ENCODE data around the gene VEPH1. TPM values are rescaled to one million over a fixed set of nuclear protein-coding genes. Genes with fewer than 3 reads are reported as not detected.

The VEPH1 gene
- polyA plus RNA-seq, 1 donor (not counting 4 experiments of a cell fraction or from before 2014, with no cell fraction given) = 0.21 TPM

GRCh38 chr3:157225001-157225400 lies 278.2 kb downstream of the VEPH1 start:
- dilution Hi-C loops (cut with MboI; ENCODE audit: extremely low pct_ligation_motif_present, low sequenced_read_pairs) = no loop called here
- TF ChIP-seq CTCF (optimal IDR thresholded peaks at IDR 0.05 in 1 of 3, IDR thresholded peaks at IDR 0.05 in 1 of 3, conservative IDR thresholded peaks at IDR 0.05 in 1 of 3; ENCODE audit: extremely low read depth in 1 of 3, insufficient read depth in 2 of 3, low read length in 3 of 3) = no peak
- TF ChIP-seq EZH2 (IDR thresholded peaks at IDR 0.05; ENCODE audit: low read length) = no peak
- H4K20me1 ChIP-seq (ENCODE audit: control insufficient read depth, extremely low read depth, insufficient read depth, low read length) = no peaks in the 10 kb centered on the region
- no peak for DNase-seq (ENCODE audit: low read depth, low spot score)
- H3K27ac ChIP-seq (ENCODE audit: control insufficient read depth, insufficient read depth, low read length) = no peak overlapping the region
- H3K27me3 ChIP-seq (ENCODE audit: control insufficient read depth, extremely low read depth, insufficient read depth, low read length) = no peaks in the 10 kb centered on the region
- H2AFZ ChIP-seq (ENCODE audit: control insufficient read depth, low read length) = no peak overlapping the region
- no peaks in the 10 kb centered on the region for H3K9me1 ChIP-seq (ENCODE audit: control insufficient read depth, extremely low read depth, insufficient read depth, low read length)
- no peak overlapping the region for H3K4me3 ChIP-seq (ENCODE audit: control insufficient read depth in 2 of 3, extremely low read depth in 1 of 3, insufficient read depth in 2 of 3, low read depth in 1 of 3, low read length in 3 of 3)
- no peaks in the 10 kb centered on the region for H3K9me3 ChIP-seq (ENCODE audit: control insufficient read depth, low read depth, low read length)
- H3K36me3 ChIP-seq (ENCODE audit: control insufficient read depth in 2 of 2, extremely low read depth in 1 of 2, insufficient read depth in 2 of 2, low read length in 2 of 2) = no peaks in the 10 kb centered on the region
- no peaks in the 10 kb centered on the region for H3K79me2 ChIP-seq (ENCODE audit: control insufficient read depth, insufficient read depth, low read length)
- H3K9ac ChIP-seq (ENCODE audit: control insufficient read depth, extremely low read depth, insufficient read depth, low read length) = no peak overlapping the region
- no peak for FAIRE-seq
- no peaks in the 10 kb centered on the region for H3K4me1 ChIP-seq (ENCODE audit: control insufficient read depth, extremely low read depth, insufficient read depth, low read length)
- no peak overlapping the region for H3K4me2 ChIP-seq (ENCODE audit: control insufficient read depth, extremely low read depth, insufficient read depth, low read depth, low read length)

- Histone ChIP-seq H3K9me3 (ENCODE audit: control insufficient read depth, low read depth, low read length) (no peaks in the 10 kb centered on the region), H3K79me2 (ENCODE audit: control insufficient read depth, insufficient read depth, low read length) (no peaks in the 10 kb centered on the region), H3K27ac (ENCODE audit: control insufficient read depth, insufficient read depth, low read length) (no peak overlapping the region), H3K27me3 (ENCODE audit: control insufficient read depth, extremely low read depth, insufficient read depth, low read length) (no peaks in the 10 kb centered on the region), H3K4me1 (ENCODE audit: control insufficient read depth, extremely low read depth, insufficient read depth, low read length) (no peaks in the 10 kb centered on the region), H3K4me2 (ENCODE audit: control insufficient read depth, extremely low read depth, insufficient read depth, low read depth, low read length) (no peak overlapping the region), H3K9me1 (ENCODE audit: control insufficient read depth, extremely low read depth, insufficient read depth, low read length) (no peaks in the 10 kb centered on the region), H2AFZ (ENCODE audit: control insufficient read depth, low read length) (no peak overlapping the region), H3K4me3 (ENCODE audit: control insufficient read depth in 2 of 3, extremely low read depth in 1 of 3, insufficient read depth in 2 of 3, low read depth in 1 of 3, low read length in 3 of 3) (no peak overlapping the region), H3K9ac (ENCODE audit: control insufficient read depth, extremely low read depth, insufficient read depth, low read length) (no peak overlapping the region), H3K36me3 (ENCODE audit: control insufficient read depth in 2 of 2, extremely low read depth in 1 of 2, insufficient read depth in 2 of 2, low read length in 2 of 2) (no peaks in the 10 kb centered on the region), H4K20me1 (ENCODE audit: control insufficient read depth, extremely low read depth, insufficient read depth, low read length) (no peaks in the 10 kb centered on the region)
- dilution Hi-C loops (cut with MboI; ENCODE audit: extremely low pct_ligation_motif_present, low sequenced_read_pairs) = loop anchor here (25.0 kb wide), 1 partner anchor 266 kb away; no protein-coding TSS in a partner anchor
- TF ChIP-seq CTCF (optimal IDR thresholded peaks at IDR 0.05 in 1 of 3, IDR thresholded peaks at IDR 0.05 in 1 of 3, conservative IDR thresholded peaks at IDR 0.05 in 1 of 3; ENCODE audit: extremely low read depth in 1 of 3, insufficient read depth in 2 of 3, low read length in 3 of 3) (no peak), EZH2 (IDR thresholded peaks at IDR 0.05; ENCODE audit: low read length) (no peak)
- DNase-seq (ENCODE audit: low read depth, low spot score) = no peak
- no peak for FAIRE-seq
Observed at GRCh38 chr3:157220883-157221282, 282.3 kb downstream of the VEPH1 start.
